KMS-11 (cell line): ENCODE data around the gene DCAF11.

ENCODE experiments used
- H2AFZ ChIP-seq: fragments of 200-600 bp; sonication (generic); 2 replicates; pipeline ENCODE4 v1.6.1; 2016; ENCODE audit warnings: antibody characterized with exemption, mixed run types, low read depth
- H3K27ac ChIP-seq: fragments of 200-600 bp; sonication (generic); 2 replicates; pipeline ENCODE4 v1.6.1; 2016; ENCODE audit warnings: mild to moderate bottlenecking, mixed run types
- H3K27me3 ChIP-seq: fragments of 200-600 bp; sonication (generic); 2 replicates; pipeline ENCODE4 v1.6.1; 2017; ENCODE audit warnings: mild to moderate bottlenecking, low read depth, mixed run types, moderate library complexity; ENCODE audit not compliant: insufficient read depth
- H3K36me3 ChIP-seq: fragments of 200-600 bp; sonication (generic); 2 replicates; pipeline ENCODE4 v1.6.1; 2017; ENCODE audit warnings: mild to moderate bottlenecking, mixed run types; ENCODE audit not compliant: insufficient read depth
- H3K4me1 ChIP-seq: fragments of 200-600 bp; sonication (generic); 2 replicates; pipeline ENCODE4 v1.6.1; 2016; ENCODE audit warnings: mild to moderate bottlenecking, low read depth, mixed run types; ENCODE audit not compliant: poor library complexity, severe bottlenecking
- H3K4me2 ChIP-seq: fragments of 200-600 bp; sonication (generic); 2 replicates; pipeline ENCODE4 v1.7.0; 2016; ENCODE audit warnings: mild to moderate bottlenecking, mixed run types
- H3K4me3 ChIP-seq: fragments of 200-600 bp; sonication (generic); IDR thresholded peaks from 2 replicates; pipeline ENCODE4 v1.6.1; 2017; ENCODE audit warnings: low read depth, low read length, mixed read lengths; ENCODE audit not compliant: insufficient read depth
- H3K79me2 ChIP-seq: fragments of 200-600 bp; sonication (generic); 2 replicates; pipeline ENCODE4 v1.6.1; 2016; ENCODE audit warnings: low read depth, mixed run types; ENCODE audit not compliant: insufficient read depth
- H3K9ac ChIP-seq: fragments of 200-600 bp; sonication (generic); 2 replicates; pipeline ENCODE4 v1.6.1; 2016; ENCODE audit warnings: mild to moderate bottlenecking, mixed run types
- H4K20me1 ChIP-seq: fragments of 200-600 bp; sonication (generic); 2 replicates; pipeline ENCODE4 v1.6.1; 2016; ENCODE audit warnings: mild to moderate bottlenecking, mixed run types; ENCODE audit not compliant: insufficient read depth
- CTCF ChIP-seq: fragments of 200-600 bp; sonication (generic); conservative IDR thresholded peaks from 2 replicates; pipeline ENCODE4 v1.6.1; 2017; ENCODE audit warnings: low read depth, mild to moderate bottlenecking, antibody characterized with exemption, low read length, moderate library complexity, mixed read lengths

Gene DCAF11

GRCh38 chr14:24078146-24078545 is 36.4 kb upstream of the DCAF11 start:
- no peak for TF ChIP-seq CTCF
- no peak overlapping the region for H3K4me2 ChIP-seq
- H3K27me3 ChIP-seq: no peaks in the 10 kb centered on the region; the same call in 1 of the 2 replicates
- peaks cover 9% of the 10 kb centered on the region for H3K4me1 ChIP-seq
- no peaks in the 10 kb centered on the region for H3K79me2 ChIP-seq
- H2AFZ ChIP-seq: no peak overlapping the region
- no peak overlapping the region for H3K9ac ChIP-seq
- no peak overlapping the region for H3K27ac ChIP-seq
- H4K20me1 ChIP-seq: no peaks in the 10 kb centered on the region
- no peaks in the 10 kb centered on the region for H3K36me3 ChIP-seq
- no peak overlapping the region for H3K4me3 ChIP-seq

GRCh38 chr14:24079491-24080141 is 35.0 kb upstream of the DCAF11 start:
- H3K4me2 ChIP-seq: no peak overlapping the region
- H3K36me3 ChIP-seq: no peaks in the 10 kb centered on the region
- no peaks in the 10 kb centered on the region; the same call in 1 of the 2 replicates for H3K27me3 ChIP-seq
- no peak for TF ChIP-seq CTCF
- no peak overlapping the region for H3K27ac ChIP-seq
- H3K4me3 ChIP-seq: no peak overlapping the region
- no peak overlapping the region for H3K9ac ChIP-seq
- H3K79me2 ChIP-seq: no peaks in the 10 kb centered on the region
- no peak overlapping the region for H2AFZ ChIP-seq
- peaks cover 9% of the 10 kb centered on the region for H3K4me1 ChIP-seq
- no peaks in the 10 kb centered on the region for H4K20me1 ChIP-seq

GRCh38 chr14:24080142-24080530 is 34.4 kb upstream of the DCAF11 start:
- no peak overlapping the region for H3K9ac ChIP-seq
- no peak overlapping the region for H3K27ac ChIP-seq
- H2AFZ ChIP-seq: no peak overlapping the region
- peak overlapping the region; percentile 51; the same call in 1 of the 2 replicates for H3K4me2 ChIP-seq
- H3K79me2 ChIP-seq: no peaks in the 10 kb centered on the region
- H3K36me3 ChIP-seq: no peaks in the 10 kb centered on the region
- H3K27me3 ChIP-seq: no peaks in the 10 kb centered on the region; the same call in 1 of the 2 replicates
- TF ChIP-seq CTCF: no peak
- H3K4me3 ChIP-seq: no peak overlapping the region
- no peaks in the 10 kb centered on the region for H4K20me1 ChIP-seq
- peaks cover 9% of the 10 kb centered on the region for H3K4me1 ChIP-seq

- peak overlapping the region; percentile 71; the same call in 1 of the 2 replicates for H2AFZ ChIP-seq
- peak overlapping the region; percentile 32; the same call in 1 of the 2 replicates for H3K27ac ChIP-seq
- no peaks in the 10 kb centered on the region for H4K20me1 ChIP-seq
- H3K27me3 ChIP-seq: no peaks in the 10 kb centered on the region; the same call in 1 of the 2 replicates
- H3K79me2 ChIP-seq: no peaks in the 10 kb centered on the region
- H3K36me3 ChIP-seq: no peaks in the 10 kb centered on the region
- peak overlapping the region; percentile 42; the same call in 1 of the 2 replicates for H3K9ac ChIP-seq
- H3K4me2 ChIP-seq: peak overlapping the region; percentile 51; the same call in 1 of the 2 replicates
- H3K4me3 ChIP-seq: no peak overlapping the region
- peaks cover 9% of the 10 kb centered on the region for H3K4me1 ChIP-seq
- TF ChIP-seq CTCF: no peak
These were observed 33.5 kb upstream of the DCAF11 start for GRCh38 chr14:24080888-24081738.
